K562 (cell line): ENCODE data around the gene PPP4R3A. TPM values are rescaled to one million over a fixed set of nuclear protein-coding genes. Genes with fewer than 3 reads are reported as not detected.
A peak's percentile ranks its signal among the peaks of the same experiment; 100 is the strongest.

Source experiments
- BRCA1 ChIP-seq, 2 experiments: fragments of 450-650 bp in 1 of 2; sonication (generic) in 1 of 2; formaldehyde crosslinking in 1 of 2; IDR thresholded peaks; 2 replicates each; pipeline versions ENCODE4 v1.5.0 to v1.6.1; 2017 to 2020; ENCODE audit warnings: mild to moderate bottlenecking in 1 of 2, missing genetic modification reagents in 1 of 2
- BRD9 ChIP-seq: fragments of 450-650 bp; IDR thresholded peaks from 2 replicates; pipeline ENCODE4 v1.6.1; 2018; ENCODE audit warnings: low read depth; ENCODE audit not compliant: partially characterized antibody
- E2F4 ChIP-seq: sonication (generic); formaldehyde crosslinking; IDR thresholded peaks from 2 replicates; pipeline ENCODE4 v1.8.0; 2022; ENCODE audit warnings: mild to moderate bottlenecking, low read depth, missing genetic modification reagents
- E4F1 ChIP-seq: fragments of 250-450 bp; sonication (Bioruptor Pico); IDR thresholded peaks from 2 replicates; pipeline ENCODE4 v1.5.0; 2021; ENCODE audit warnings: mild to moderate bottlenecking, borderline replicate concordance
- MAZ ChIP-seq, 2 experiments: fragments of 450-650 bp in 1 of 2; sonication (generic) in 1 of 2; formaldehyde crosslinking; IDR thresholded peaks in 1 of 2; conservative IDR thresholded peaks in 1 of 2; 2 replicates each; pipeline versions ENCODE4 v1.4.0 to v1.5.0; 2020; ENCODE audit warnings: mild to moderate bottlenecking in 1 of 2, missing genetic modification reagents in 1 of 2
- RB1 ChIP-seq: fragments of 450-650 bp; IDR thresholded peaks from 2 replicates; pipeline ENCODE4 v1.6.1; 2017; ENCODE audit warnings: low read depth, mild to moderate bottlenecking
- RCOR1 ChIP-seq, 2 experiments: IDR thresholded peaks; 2 replicates each; pipeline ENCODE4 v1.6.1; 2012; ENCODE audit warnings: low read depth in 2 of 2, low read length in 2 of 2, borderline replicate concordance in 1 of 2, improper control_type of control experiment in 1 of 2
- ZBTB11 ChIP-seq, 3 experiments: fragments of 200-800 bp in 1 of 3; fragments of 250-450 bp in 1 of 3; fragments of 450-650 bp in 1 of 3; sonication (Bioruptor Pico) in 1 of 3; sonication (Bioruptor generic) in 1 of 3; formaldehyde crosslinking in 1 of 3; IDR thresholded peaks; 2 replicates each; pipeline versions ENCODE4 v1.6.1 to v1.8.0; 2016 to 2022; ENCODE audit warnings: mild to moderate bottlenecking in 2 of 3, missing genetic modification characterization in 2 of 3, missing compliant biosample characterization in 1 of 3, moderate library complexity in 1 of 3
- ZBTB33 ChIP-seq: sonication (generic); formaldehyde crosslinking; IDR thresholded peaks from 2 replicates; pipeline ENCODE4 v1.8.1; 2023; ENCODE audit warnings: mild to moderate bottlenecking, missing genetic modification reagents
- ZFPM2 ChIP-seq: fragments of 250-450 bp; sonication (Bioruptor Pico); IDR thresholded peaks from 2 replicates; pipeline ENCODE4 v1.5.1; 2022; ENCODE audit warnings: mild to moderate bottlenecking
- ZNF76 ChIP-seq: fragments of 250-450 bp; sonication (Bioruptor Pico); IDR thresholded peaks from 2 replicates; pipeline ENCODE4 v1.4.0; 2020; ENCODE audit warnings: mild to moderate bottlenecking, moderate library complexity, borderline replicate concordance
- polyA plus RNA-seq, 8 experiments: library from polyadenylated mRNA; depleted of rRNA in 4 of 8; stranded (reverse) in 5 of 8; unstranded in 3 of 8; fragments of >200 nt; fragmentation: Nextera tagmentation in 2 of 8; fragmentation: Illumina TruSeq in 1 of 8; extraction: Ambion mirVana in 2 of 8; extraction: Trizol in 1 of 8; gene quantifications; 2 replicates each; pipeline versions ENCODE4 v1.2.1 to v1.2.3, GENCODE V29; 2011 to 2014; ENCODE audit warnings: inconsistent platforms in 1 of 8, missing spikeins in 1 of 8
- total RNA-seq, 7 experiments: library from RNA; depleted of rRNA in 6 of 7; stranded (reverse); fragments of >200 nt in 6 of 7; fragmentation: Illumina TruSeq in 2 of 7; extraction: Trizol in 2 of 7; gene quantifications; 2 replicates each; pipeline versions ENCODE4 v1.2.1 to v1.2.3, GENCODE V29; 2011 to 2021; ENCODE audit warnings: low replicate concordance in 1 of 7

PPP4R3A gene
- total and polyA plus RNA-seq, 9 of the 15 experiments (the other 6 are each of a cell fraction or from before 2014, with no cell fraction given): 9.5 to 54.9 (median 44.9) TPM

- TF ChIP-seq BRD9 (peak; percentile 47), E2F4 (CRISPR knock-in tag) (0 out of 2 replicates have a peak, but pooled peaks have one; percentile 2), RB1 (peak; percentile 38; the same call in 1 of the 2 replicates), ZFPM2 (CRISPR knock-in tag) (no peak), BRCA1 (IDR thresholded peaks at IDR 0.05) (no peak), BRCA1 (CRISPR knock-in tag; IDR thresholded peaks at IDR 0.05) (no peak), RCOR1 (IDR thresholded peaks at IDR 0.05; ENCODE audit: borderline replicate concordance in 1 of 2, low read depth in 2 of 2, low read length in 2 of 2) (peak in 1 of 2 experiments; percentile 56; a peak in 2 of 4 replicates), ZBTB33 (CRISPR knock-in tag) (0 out of 2 replicates have a peak, but pooled peaks have one; percentile 5), ZNF76 (no peak), ZBTB11 (CRISPR knock-in tag; IDR thresholded peaks at IDR 0.05) (peak in 1 of 3 experiments; percentile 11; a peak in 1 of 6 replicates), MAZ (CRISPR knock-in tag; conservative IDR thresholded peaks at IDR 0.05 in 1 of 2, IDR thresholded peaks at IDR 0.05 in 1 of 2) (peak in 1 of 2 experiments; percentile 44; a peak in 1 of 4 replicates), E4F1 (CRISPR knock-in tag) (no peak)
These were observed 91.6 kb downstream of the PPP4R3A start (continued) for GRCh38 chr14:91418387-91419043.
